PC-9 (cell line): ENCODE results near the gene BSCL2. TPM values are rescaled to one million over a fixed set of nuclear protein-coding genes. Genes with fewer than 3 reads are reported as not detected.
"Not testable (repeated sequence)": the region's sequence is repeated elsewhere in the genome, so short reads cannot be mapped to it uniquely, and the experiment has no call there.

ENCODE experiments used
- BruUV-seq: library from RNA; stranded (reverse); fragments of 400-500 nt; replicated peaks from 2 replicates; lab custom pipeline; 2021; lab: Mats Ljungman, UMichigan
- CTCF ChIA-PET: fragments of 300-600 bp; sonication (Branson Sonifier 250); formaldehyde crosslinking; loops from one replicate; lab custom pipeline; 2022; ENCODE audit warnings: antibody characterized with exemption; lab: Charles Lee
- POLR2A ChIA-PET: fragments of 300-600 bp; sonication (Branson Sonifier 250); formaldehyde crosslinking; loops from one replicate; lab custom pipeline; 2022; ENCODE audit warnings: antibody characterized with exemption; ENCODE audit not compliant: unreplicated experiment; lab: Charles Lee
- DNase-seq, 2 experiments: peaks; one replicate each; pipeline versions ENCODE4 v3.0.0 to v3.0.0-alpha.2; 2015 to 2022; ENCODE audit warnings: mixed read lengths in 1 of 2
- H2AFZ ChIP-seq: fragments of 200-600 bp; sonication (generic); 2 replicates; pipeline ENCODE4 v1.8.1; 2017; ENCODE audit warnings: antibody characterized with exemption
- H3F3A ChIP-seq: fragments of 200-600 bp; sonication (generic); 2 replicates; pipeline ENCODE4 v1.8.1; 2017; ENCODE audit warnings: antibody characterized with exemption, mild to moderate bottlenecking, low read depth; ENCODE audit not compliant: insufficient read depth
- H3K27ac ChIP-seq: fragments of 200-600 bp; sonication (generic); 2 replicates; pipeline ENCODE4 v1.6.1; 2016; ENCODE audit warnings: mixed run types
- H3K27me3 ChIP-seq: fragments of 200-600 bp; sonication (generic); 2 replicates; pipeline ENCODE4 v1.6.1; 2016; ENCODE audit warnings: low read depth, mixed run types; ENCODE audit not compliant: insufficient read depth
- H3K36me3 ChIP-seq: fragments of 200-600 bp; sonication (generic); 2 replicates; pipeline ENCODE4 v1.6.1; 2016; ENCODE audit warnings: low read depth, mixed run types
- H3K4me1 ChIP-seq: fragments of 200-600 bp; sonication (generic); replicated peaks from 2 replicates; pipeline ENCODE4 v1.6.1; 2016; ENCODE audit warnings: mixed run types; ENCODE audit not compliant: insufficient read depth
- H3K4me2 ChIP-seq: fragments of 200-600 bp; sonication (generic); 2 replicates; pipeline ENCODE4 v1.6.1; 2017; ENCODE audit warnings: mixed run types
- H3K4me3 ChIP-seq: fragments of 200-600 bp; sonication (generic); 2 replicates; pipeline ENCODE4 v1.6.1; 2016; ENCODE audit warnings: mixed run types
- H3K79me2 ChIP-seq: fragments of 200-600 bp; sonication (generic); 2 replicates; pipeline ENCODE4 v1.6.1; 2017; ENCODE audit warnings: low read depth, mixed run types
- H3K9me2 ChIP-seq: fragments of 200-600 bp; sonication (generic); 2 replicates; pipeline ENCODE4 v1.8.1; 2017; ENCODE audit warnings: mild to moderate bottlenecking; ENCODE audit not compliant: insufficient read depth
- H3K9me3 ChIP-seq: fragments of 200-600 bp; sonication (generic); 2 replicates; pipeline ENCODE4 v1.8.1; 2016; ENCODE audit warnings: low read depth; ENCODE audit not compliant: insufficient read depth
- H4K20me1 ChIP-seq: fragments of 200-600 bp; sonication (generic); 2 replicates; pipeline ENCODE4 v1.8.1; 2017; ENCODE audit not compliant: insufficient read depth
- CTCF ChIP-seq: fragments of 200-600 bp; sonication (generic); conservative IDR thresholded peaks from 2 replicates; pipeline ENCODE4 v1.6.1; 2017; ENCODE audit warnings: mixed run types, antibody characterized with exemption, mild to moderate bottlenecking, moderate library complexity
- EZH2 ChIP-seq: fragments of 200-600 bp; sonication (generic); IDR thresholded peaks from 2 replicates; pipeline ENCODE4 v1.8.0; 2017; ENCODE audit warnings: antibody characterized with exemption, low read depth
- intact Hi-C: fragments of 100-400 bp; cut with micrococcal nuclease; formaldehyde crosslinking; loops from one replicate; pipeline ENCODE4 v1.10.0; 2022; ENCODE audit not compliant: unreplicated experiment
- total RNA-seq: library from RNA; stranded (reverse); gene quantifications from 2 replicates; pipeline ENCODE4 v1.2.3, GENCODE V29; 2021

BSCL2 gene
- total RNA-seq, 1 experiment from 2014 or later, result 201 TPM

- no peak for DNase-seq
- Histone ChIP-seq H3F3A (peaks cover 47% of the 10 kb centered on the region), H3K4me1 (no peaks in the 10 kb centered on the region), H3K27me3 (no peaks in the 10 kb centered on the region), H3K36me3 (peaks cover 43% of the 10 kb centered on the region), H3K4me3 (no peak overlapping the region), H2AFZ (no peak overlapping the region), H4K20me1 (peaks cover 5% of the 10 kb centered on the region; the same call in 1 of the 2 replicates), H3K9me2 (no peaks in the 10 kb centered on the region), H3K27ac (no peak overlapping the region), H3K9me3 (no peaks in the 10 kb centered on the region), H3K4me2 (no peak overlapping the region), H3K79me2 (peaks cover 28% of the 10 kb centered on the region)
- TF ChIP-seq EZH2, result no peak
- TF ChIP-seq CTCF, result no peak
- ChIA-PET CTCF (no interaction called here), POLR2A (interaction anchor here (0.6 kb wide), 2 partner anchors 10 to 164 kb away, joined by 6 to 14 read pairs; partner anchors contain the start of genes EEF1G and HNRNPUL2)
- intact Hi-C loops, result no loop called here
- no TSS peak for BruUV-seq
Observed at GRCh38 chr11:62737196-62737595, 30.0 kb upstream of the BSCL2 start.

GRCh38 chr11:62732830-62733229 lies 25.6 kb upstream of the BSCL2 start:
- Histone ChIP-seq H3K9me3 (no peaks in the 10 kb centered on the region), H3K4me2 (no peak overlapping the region), H3K9me2 (no peaks in the 10 kb centered on the region), H3F3A (peaks cover 33% of the 10 kb centered on the region), H3K36me3 (peaks cover 39% of the 10 kb centered on the region), H3K4me3 (no peak overlapping the region), H3K79me2 (peaks cover 66% of the 10 kb centered on the region), H3K4me1 (peaks cover 11% of the 10 kb centered on the region), H4K20me1 (peaks cover 17% of the 10 kb centered on the region; the same call in 1 of the 2 replicates), H3K27me3 (no peaks in the 10 kb centered on the region), H3K27ac (no peak overlapping the region), H2AFZ (no peak overlapping the region)
- intact Hi-C loops, result no loop called here
- no peak for DNase-seq
- no TSS peak for BruUV-seq
- CTCF ChIA-PET, result no interaction called here
- POLR2A ChIA-PET, result no interaction called here
- TF ChIP-seq CTCF (0 out of 2 replicates have a peak, but pooled peaks have one; percentile 34), EZH2 (no peak)

- ChIA-PET POLR2A (interaction anchor here (0.6 kb wide), 3 partner anchors 23 to 102 kb away, joined by 3 to 14 read pairs (median 4); partner anchors contain the start of gene STX5), CTCF (interaction anchor here (0.6 to 0.7 kb wide), 2 partner anchors 14 to 136 kb away, joined by 6 to 8 read pairs; no protein-coding TSS in a partner anchor)
- DNase-seq, intact Hi-C loops, H2AFZ ChIP-seq, BruUV-seq, H3K9me2 ChIP-seq, H3K27me3 ChIP-seq, H3K9me3 ChIP-seq: not testable (repeated sequence)
- H3K36me3 ChIP-seq, result peaks cover 31% of the 10 kb centered on the region
- H4K20me1 ChIP-seq, result peaks cover 31% of the 10 kb centered on the region
- peaks cover 44% of the 10 kb centered on the region for H3F3A ChIP-seq
- peak overlapping the region; percentile 97 for H3K4me2 ChIP-seq
- H3K79me2 ChIP-seq, result peaks cover 83% of the 10 kb centered on the region
- peak overlapping the region; percentile 84 for H3K4me3 ChIP-seq
- peak overlapping the region; percentile 38 for H3K27ac ChIP-seq
- H3K4me1 ChIP-seq, result peaks cover 11% of the 10 kb centered on the region
Observed at GRCh38 chr11:62730076-62730475, 22.9 kb upstream of the BSCL2 start.
